H1 (cell line): ENCODE data around the gene GOLGA8J. TPM values are rescaled to one million over a fixed set of nuclear protein-coding genes. Genes with fewer than 3 reads are reported as not detected.

Experiments used
- polyA plus RNA-seq, 7 experiments: library from polyadenylated mRNA; depleted of rRNA in 3 of 7; stranded (reverse) in 5 of 7; unstranded in 2 of 7; fragments of >200 nt in 5 of 7; fragments of 200-250 nt in 2 of 7; gene quantifications; 1 replicate in 5 of 7; 2 replicates in 1 of 7; 4 replicates in 1 of 7; pipeline versions ENCODE4 v1.2.1 to v1.2.3, GENCODE V29; 2011 to 2013; ENCODE audit warnings: missing spikeins in 2 of 7, mixed read lengths in 2 of 7
- small RNA-seq: library from polyadenylated mRNA; stranded (forward); fragments of <200 nt; extraction: miRNeasy Mini kit (QIAGEN cat#:217004); gene quantifications from one replicate; pipeline ENCODE3, GENCODE V24; 2013; ENCODE audit not compliant: insufficient read depth
- total RNA-seq: library from RNA; stranded (reverse); fragmentation: NEBNext Ultra II Directional; extraction: Animal tissue kit (Norgen Biotek cat#: 25700); gene quantifications from 2 replicates; pipeline ENCODE4 v1.2.1, GENCODE V29; 2021

The GOLGA8J gene
- total and polyA plus RNA-seq, 2 of the 8 experiments (the other 6 are each of a cell fraction or from before 2014, with no cell fraction given), result not detected

Small RNAs within 50 kb of the gene (small RNA-seq; reads per million reads assigned to genes)
- gene RF00096 (not detected), gene RN7SL673P (not detected)

Other genes with a start within 250 kb of the GOLGA8J start
- gene GOLGA8T, start 52.1 kb downstream of the GOLGA8J start, total RNA-seq, result 1.0 and 1.5 TPM in 2 replicates
- 0.03 and 0.30 TPM in 2 replicates for gene GOLGA8T, start 52.1 kb downstream of the GOLGA8J start, polyA plus RNA-seq (2011; rRNA removed)